Transverse colon (tissue), 4 donors: ENCODE measurements around the gene THSD7A. TPM values are rescaled to one million over a fixed set of nuclear protein-coding genes. Genes with fewer than 3 reads are reported as not detected.
"Not testable (repeated sequence)": the region's sequence is repeated elsewhere in the genome, so short reads cannot be mapped to it uniquely, and the experiment has no call there.

Experiments used
- DNase-seq: peaks from one replicate; pipeline ENCODE4 v3.0.0-alpha.2; 2019
- H3K27ac ChIP-seq, 4 donors: fragments of 200-600 bp; sonication (generic); 2 replicates each; pipeline ENCODE4 v1.5.1; 2016 to 2018; ENCODE audit warnings: inconsistent platforms in 4 of 4
- H3K27me3 ChIP-seq: fragments of 200-600 bp; sonication (generic); 2 replicates; pipeline ENCODE4 v1.5.1; 2017; ENCODE audit warnings: inconsistent platforms
- H3K36me3 ChIP-seq, 4 donors: fragments of 200-600 bp; sonication (generic); 2 replicates each; pipeline ENCODE4 v1.5.1; 2017 to 2019; ENCODE audit warnings: inconsistent platforms in 4 of 4
- H3K4me1 ChIP-seq, 4 donors: fragments of 200-600 bp; sonication (generic); 2 replicates each; pipeline ENCODE4 v1.5.1; 2017 to 2020; ENCODE audit warnings: inconsistent platforms in 4 of 4
- H3K4me3 ChIP-seq, 4 donors: fragments of 200-600 bp; sonication (generic); 1 replicate in 1 of 4; 2 replicates in 3 of 4; pipeline versions ENCODE4 v1.5.1 to v1.6.1; 2017 to 2019; ENCODE audit warnings: inconsistent platforms in 4 of 4
- H3K9me3 ChIP-seq, 2 donors: fragments of 200-600 bp; sonication (generic); 2 replicates each; pipeline ENCODE4 v1.5.1; 2017 to 2019; ENCODE audit warnings: inconsistent platforms in 2 of 2
- EP300 ChIP-seq: sonication (generic); formaldehyde crosslinking; IDR thresholded peaks from one replicate; pipeline ENCODE4 v1.6.1; 2017; ENCODE audit warnings: antibody characterized with exemption, low read depth
- POLR2A ChIP-seq: fragments of 450-650 bp; IDR thresholded peaks from one replicate; pipeline ENCODE4 v1.6.1; 2016; ENCODE audit warnings: antibody characterized with exemption, mild to moderate bottlenecking, moderate library complexity
- POLR2AphosphoS5 ChIP-seq, 3 donors: sonication (generic); formaldehyde crosslinking; IDR thresholded peaks; one replicate each; pipeline ENCODE4 v1.6.1; 2016; ENCODE audit warnings: antibody characterized with exemption in 3 of 3
- WGBS, 2 donors: methylation state at CpG; one replicate each; pipeline ENCODE4 v1.1.5; 2018; ENCODE audit warnings: low coverage in 1 of 2; 5-methylcytosine and 5-hydroxymethylcytosine counted together
- in situ Hi-C, 4 donors: fragments of 200-750 bp; cut with MboI; loops; one replicate each; pipeline versions ENCODE4 v1.15.0 to v1.15.1; 2017; ENCODE audit warnings: low sequenced_read_pairs in 3 of 4, low pct_ligation_motif_present in 1 of 4, low pct_unique_long_range_greater_than_20kb in 1 of 4
- intact Hi-C: fragments of 100-400 bp; cut with DNase I; formaldehyde crosslinking; loops from one replicate; pipeline ENCODE4 v1.15.1; 2023; ENCODE audit warnings: low total_unique reads
- total RNA-seq, 4 donors: library from RNA; depleted of rRNA; stranded (reverse); fragments of >200 nt; gene quantifications; one replicate each; pipeline ENCODE4 v1.1.0, GENCODE V29; 2016
- TF ChIP-seq, protein P1 (sequence below), 5 experiments: fragments of 200-600 bp in 3 of 5; fragments of 450-650 bp in 2 of 5; sonication (generic) in 3 of 5; IDR thresholded peaks; 1 replicate in 2 of 5; 2 replicates in 3 of 5; pipeline ENCODE4 v1.5.1; 2016 to 2017; ENCODE audit warnings: antibody characterized with exemption in 5 of 5, inconsistent platforms in 3 of 5, mild to moderate bottlenecking in 2 of 5, moderate library complexity in 1 of 5

THSD7A gene
- total RNA-seq, 4 donors from 2014 or later, result 1.9 to 18.9 (median 2.0) TPM

DNA sequence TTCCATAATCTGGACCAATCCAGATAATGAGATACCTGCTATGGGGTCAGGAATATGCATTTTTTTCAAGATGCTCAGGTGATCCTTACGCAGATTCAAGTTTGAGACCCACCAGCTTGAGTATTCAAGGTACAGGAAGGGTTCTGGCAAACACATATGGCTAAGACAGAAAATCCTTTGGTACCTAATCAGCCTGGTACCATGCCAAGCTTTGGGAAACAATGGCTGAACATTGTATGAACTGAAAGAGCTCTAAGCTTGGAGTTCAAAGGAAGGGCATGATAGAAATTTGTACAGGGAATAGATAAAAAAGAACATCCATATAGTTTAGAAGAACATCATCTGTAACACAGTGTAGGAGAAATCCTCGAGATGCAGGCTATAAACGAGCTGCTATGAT, 382.7 kb downstream of the THSD7A start:
- DNase-seq, result no peak
- Histone ChIP-seq H3K27me3 (no peaks in the 10 kb centered on the region), H3K4me3 (no peak overlapping the region), H3K9me3 (no peaks in the 10 kb centered on the region), H3K4me1 (peaks cover 0 to 8% (median 4%) of the 10 kb centered on the region in 4 donors), H3K27ac (no peak overlapping the region), H3K36me3 (no peaks in the 10 kb centered on the region)
- intact Hi-C loops (no loop called here), in situ Hi-C loops (loop anchor here in 1 of 4 donors (25.0 kb wide), 1 partner anchor 613 kb away; no protein-coding TSS in a partner anchor)
- no peak for TF ChIP-seq EP300
- no peak for TF ChIP-seq POLR2AphosphoS5 (IDR thresholded peaks at IDR 0.05)
- TF ChIP-seq, protein P1, sequence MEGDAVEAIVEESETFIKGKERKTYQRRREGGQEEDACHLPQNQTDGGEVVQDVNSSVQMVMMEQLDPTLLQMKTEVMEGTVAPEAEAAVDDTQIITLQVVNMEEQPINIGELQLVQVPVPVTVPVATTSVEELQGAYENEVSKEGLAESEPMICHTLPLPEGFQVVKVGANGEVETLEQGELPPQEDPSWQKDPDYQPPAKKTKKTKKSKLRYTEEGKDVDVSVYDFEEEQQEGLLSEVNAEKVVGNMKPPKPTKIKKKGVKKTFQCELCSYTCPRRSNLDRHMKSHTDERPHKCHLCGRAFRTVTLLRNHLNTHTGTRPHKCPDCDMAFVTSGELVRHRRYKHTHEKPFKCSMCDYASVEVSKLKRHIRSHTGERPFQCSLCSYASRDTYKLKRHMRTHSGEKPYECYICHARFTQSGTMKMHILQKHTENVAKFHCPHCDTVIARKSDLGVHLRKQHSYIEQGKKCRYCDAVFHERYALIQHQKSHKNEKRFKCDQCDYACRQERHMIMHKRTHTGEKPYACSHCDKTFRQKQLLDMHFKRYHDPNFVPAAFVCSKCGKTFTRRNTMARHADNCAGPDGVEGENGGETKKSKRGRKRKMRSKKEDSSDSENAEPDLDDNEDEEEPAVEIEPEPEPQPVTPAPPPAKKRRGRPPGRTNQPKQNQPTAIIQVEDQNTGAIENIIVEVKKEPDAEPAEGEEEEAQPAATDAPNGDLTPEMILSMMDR (IDR thresholded peaks at IDR 0.05), result no peak
- TF ChIP-seq POLR2A, result no peak
- 61 to 70% methylated on average over 2 to 3 of the region's 3 CpGs for WGBS, 2 donors

DNA sequence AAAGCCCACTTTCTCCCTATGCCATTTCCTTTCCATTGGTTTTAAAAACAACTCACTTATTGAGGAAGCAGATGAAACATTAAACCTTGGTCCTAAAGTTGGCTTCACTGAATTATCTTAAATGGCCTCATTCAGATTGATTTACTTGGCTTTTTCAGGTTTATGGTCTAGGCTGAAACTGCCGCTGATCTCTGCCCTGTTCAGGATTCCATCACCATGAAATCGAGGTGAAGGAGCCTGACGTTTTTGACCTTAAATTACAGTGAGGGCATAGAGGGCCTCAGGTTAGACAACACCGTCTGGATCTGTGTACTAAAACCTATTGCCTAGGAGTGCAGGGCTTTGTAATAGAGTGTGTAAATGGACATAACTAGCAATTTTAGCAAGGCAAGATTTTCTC, 383.7 kb downstream of the THSD7A start:
- intact Hi-C loops (no loop called here), in situ Hi-C loops (loop anchor here in 1 of 4 donors (25.0 kb wide), 1 partner anchor 614 kb away; no protein-coding TSS in a partner anchor)
- Histone ChIP-seq H3K27ac (no peak overlapping the region), H3K36me3 (no peaks in the 10 kb centered on the region), H3K4me1 (peaks cover 0 to 8% (median 4%) of the 10 kb centered on the region in 4 donors), H3K27me3 (no peaks in the 10 kb centered on the region), H3K4me3 (no peak overlapping the region), H3K9me3 (no peaks in the 10 kb centered on the region)
- no peak for TF ChIP-seq EP300
- TF ChIP-seq POLR2AphosphoS5 (IDR thresholded peaks at IDR 0.05), result no peak
- TF ChIP-seq, protein P1 (IDR thresholded peaks at IDR 0.05), result no peak
- TF ChIP-seq POLR2A, result no peak
- DNase-seq, result no peak
- WGBS, 2 donors, result 63 to 77% methylated on average over 2 to 4 of the region's 4 CpGs

DNA sequence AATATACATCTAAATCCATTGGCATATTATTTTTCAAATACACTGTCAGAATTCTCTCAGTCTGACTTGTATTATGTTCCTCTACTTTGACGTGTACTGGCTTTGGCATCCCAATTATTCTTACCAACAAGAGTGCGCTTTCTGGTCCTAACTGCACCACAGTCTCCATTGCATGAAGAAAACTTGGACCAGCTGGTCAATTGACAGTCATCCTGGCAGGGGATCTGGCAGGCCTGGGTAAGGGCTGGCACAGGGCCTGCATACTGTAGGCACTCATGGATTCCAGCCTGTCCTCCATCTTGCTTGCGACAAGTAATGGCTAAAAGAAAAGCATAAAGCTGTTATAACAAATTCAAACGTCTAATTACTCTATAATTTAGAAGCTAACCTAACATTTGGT, 384.9 kb downstream of the THSD7A start:
- TF ChIP-seq, protein P1 (IDR thresholded peaks at IDR 0.05), result no peak
- TF ChIP-seq POLR2A (no peak), EP300 (no peak)
- no peak overlapping the region for H3K27ac ChIP-seq
- WGBS, 2 donors, result 88 to 90% methylated on average over 4 of the region's 4 CpGs
- intact Hi-C loops (no loop called here), in situ Hi-C loops (loop anchor here in 1 of 4 donors (25.0 kb wide), 1 partner anchor 615 kb away; no protein-coding TSS in a partner anchor)
- H3K36me3 ChIP-seq, result no peaks in the 10 kb centered on the region
- no peaks in the 10 kb centered on the region for H3K9me3 ChIP-seq
- no peak for DNase-seq
- H3K4me1 ChIP-seq, result peaks cover 0 to 8% (median 4%) of the 10 kb centered on the region in 4 donors
- H3K27me3 ChIP-seq, result no peaks in the 10 kb centered on the region
- H3K4me3 ChIP-seq, result no peak overlapping the region

DNA sequence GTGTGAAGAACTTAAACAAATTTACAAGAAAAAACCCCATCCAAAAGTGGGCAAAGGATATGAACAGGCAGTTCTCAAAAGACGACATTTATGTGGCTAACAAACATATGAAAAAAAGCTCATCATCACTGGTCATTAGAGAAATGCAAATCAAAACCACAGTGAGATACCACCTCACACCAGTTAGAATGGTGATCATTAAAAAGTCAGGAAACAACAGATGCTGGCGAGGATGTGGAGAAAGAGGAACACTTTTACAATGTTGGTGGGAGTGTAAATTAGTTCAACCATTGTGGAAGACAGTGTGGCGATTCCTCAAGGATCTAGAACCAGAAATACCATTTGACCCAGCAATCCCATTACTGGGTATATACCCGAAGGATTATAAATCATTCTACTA, 388.1 kb downstream of the THSD7A start:
- DNase-seq, H3K9me3 ChIP-seq, H3K4me1 ChIP-seq, H3K4me3 ChIP-seq, intact Hi-C loops, H3K27ac ChIP-seq, H3K27me3 ChIP-seq, H3K36me3 ChIP-seq: not testable (repeated sequence)
- in situ Hi-C loops, result loop anchor here in 1 of 4 donors (25.0 kb wide), 1 partner anchor 618 kb away; no protein-coding TSS in a partner anchor
- 87 to 91% methylated on average over 4 of the region's 4 CpGs for WGBS, 2 donors

DNA sequence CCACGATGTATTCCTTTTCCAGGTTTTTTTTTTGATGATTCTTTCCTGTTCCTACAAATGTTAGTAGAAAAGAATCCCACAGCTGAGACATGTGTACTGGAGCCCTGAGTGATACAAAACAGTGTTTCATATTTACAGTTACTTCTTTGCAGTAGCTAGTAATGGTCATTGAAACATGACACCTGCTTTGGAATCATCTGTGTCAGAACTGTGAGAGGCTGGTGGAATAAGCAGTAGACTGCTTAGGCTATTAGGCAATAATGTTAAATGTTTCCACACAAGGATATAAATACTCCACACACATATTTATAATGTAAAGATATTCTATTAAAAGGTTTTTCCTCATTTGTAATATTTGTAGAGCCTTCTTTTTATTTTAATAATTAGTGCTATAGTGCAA, 394.0 kb downstream of the THSD7A start:
- no peak overlapping the region for H3K4me3 ChIP-seq
- no peaks in the 10 kb centered on the region for H3K4me1 ChIP-seq
- DNase-seq, result no peak
- H3K27ac ChIP-seq, result no peak overlapping the region
- TF ChIP-seq EP300 (no peak), POLR2A (no peak), POLR2AphosphoS5 (IDR thresholded peaks at IDR 0.05) (no peak)
- TF ChIP-seq, protein P1 (IDR thresholded peaks at IDR 0.05), result no peak
- intact Hi-C loops, result no loop called here
- 38 to 53% methylated on average over 1 of the region's 1 CpG for WGBS, 2 donors
- in situ Hi-C loops, result loop anchor here in 1 of 4 donors (10.0 to 25.0 kb wide), 2 partner anchors 624 to 887 kb away; no protein-coding TSS in a partner anchor
- no peaks in the 10 kb centered on the region for H3K9me3 ChIP-seq
- no peaks in the 10 kb centered on the region for H3K27me3 ChIP-seq
- H3K36me3 ChIP-seq, result no peaks in the 10 kb centered on the region
